HG03066 (cell line): ENCODE measurements around the gene SLC28A1.
"Not testable (repeated sequence)": the region's sequence is repeated elsewhere in the genome, so short reads cannot be mapped to it uniquely, and the experiment has no call there.

ENCODE experiments used
- ATAC-seq: cut with Tn5 transposase; IDR thresholded peaks from one replicate; pipeline ENCODE4 v1.9.1; 2021; ENCODE audit warnings: low read depth; ENCODE audit not compliant: unreplicated experiment

Gene SLC28A1

GRCh38 chr15:84908564-84908963 is 24.1 kb downstream of the SLC28A1 start:
- no peak for ATAC-seq

GRCh38 chr15:84909029-84909428 is 24.6 kb downstream of the SLC28A1 start:
- ATAC-seq = no peak

GRCh38 chr15:84909782-84910181 is 25.3 kb downstream of the SLC28A1 start:
- no peak for ATAC-seq

- ATAC-seq = no peak
These were observed 26.6 kb downstream of the SLC28A1 start for GRCh38 chr15:84910928-84911623.

- no peak for ATAC-seq
These were observed 27.6 kb downstream of the SLC28A1 start for GRCh38 chr15:84911879-84912660.

GRCh38 chr15:84913360-84913723 is 28.9 kb downstream of the SLC28A1 start:
- ATAC-seq = no peak

- ATAC-seq = peak; percentile 3
These were observed 29.9 kb downstream of the SLC28A1 start for GRCh38 chr15:84914351-84914750.

- ATAC-seq = peak; percentile 96
These were observed 30.6 kb downstream of the SLC28A1 start for GRCh38 chr15:84914909-84915605.

- no peak for ATAC-seq
These were observed 31.1 kb downstream of the SLC28A1 start for GRCh38 chr15:84915606-84915958.

GRCh38 chr15:84917452-84917851 is 33.0 kb downstream of the SLC28A1 start:
- ATAC-seq = no peak

GRCh38 chr15:84919106-84919667 is 34.7 kb downstream of the SLC28A1 start:
- ATAC-seq = no peak

- no peak for ATAC-seq
These were observed 36.7 kb downstream of the SLC28A1 start for GRCh38 chr15:84921121-84921520.

- no peak for ATAC-seq
These were observed 38.1 kb downstream of the SLC28A1 start for GRCh38 chr15:84922530-84922929.

- no peak for ATAC-seq
These were observed 39.7 kb downstream of the SLC28A1 start for GRCh38 chr15:84924077-84924731.

GRCh38 chr15:84924821-84925569 is 40.5 kb downstream of the SLC28A1 start:
- ATAC-seq = not testable (repeated sequence)

- ATAC-seq = no peak
These were observed 41.4 kb downstream of the SLC28A1 start for GRCh38 chr15:84925906-84926305.

- no peak for ATAC-seq
These were observed 42.2 kb downstream of the SLC28A1 start for GRCh38 chr15:84926491-84927230.

GRCh38 chr15:84928843-84929168 is 44.3 kb downstream of the SLC28A1 start:
- ATAC-seq = no peak

GRCh38 chr15:84929795-84930603 is 45.5 kb downstream of the SLC28A1 start:
- ATAC-seq = no peak
